Measurements from ENCODE around the gene WNT3.
"Not testable (repeated sequence)": the region's sequence is repeated elsewhere in the genome, so short reads cannot be mapped to it uniquely, and the experiment has no call there.

The WNT3 gene

GRCh38 chr17:46847204-46848191, 29.0 kb upstream of the WNT3 start:
- no peak overlapping the region for H3K4me3 ChIP-seq (ENCODE audit: low read depth, low read length)
- TF ChIP-seq CTCF (IDR thresholded peaks at IDR 0.05; ENCODE audit: borderline replicate concordance, insufficient read depth, low read depth, low read length) = no peak

GRCh38 chr17:46842835-46843234, 24.3 kb upstream of the WNT3 start:
- no peak overlapping the region for H3K4me3 ChIP-seq (ENCODE audit: low read depth, low read length)
- TF ChIP-seq CTCF (IDR thresholded peaks at IDR 0.05; ENCODE audit: borderline replicate concordance, insufficient read depth, low read depth, low read length) = peak; percentile 62

- TF ChIP-seq CTCF (IDR thresholded peaks at IDR 0.05; ENCODE audit: borderline replicate concordance, insufficient read depth, low read depth, low read length) = peak; percentile 73
- no peak overlapping the region for H3K4me3 ChIP-seq (ENCODE audit: low read depth, low read length)
These were observed 23.3 kb upstream of the WNT3 start for GRCh38 chr17:46841561-46842379.

GRCh38 chr17:46840596-46840995, 22.1 kb upstream of the WNT3 start:
- H3K4me3 ChIP-seq (ENCODE audit: low read depth, low read length) = not testable (repeated sequence)

- TF ChIP-seq CTCF (IDR thresholded peaks at IDR 0.05; ENCODE audit: borderline replicate concordance, insufficient read depth, low read depth, low read length) = no peak
- H3K4me3 ChIP-seq (ENCODE audit: low read depth, low read length) = no peak overlapping the region
These were observed 20.7 kb upstream of the WNT3 start for GRCh38 chr17:46839211-46839610.

DNA sequence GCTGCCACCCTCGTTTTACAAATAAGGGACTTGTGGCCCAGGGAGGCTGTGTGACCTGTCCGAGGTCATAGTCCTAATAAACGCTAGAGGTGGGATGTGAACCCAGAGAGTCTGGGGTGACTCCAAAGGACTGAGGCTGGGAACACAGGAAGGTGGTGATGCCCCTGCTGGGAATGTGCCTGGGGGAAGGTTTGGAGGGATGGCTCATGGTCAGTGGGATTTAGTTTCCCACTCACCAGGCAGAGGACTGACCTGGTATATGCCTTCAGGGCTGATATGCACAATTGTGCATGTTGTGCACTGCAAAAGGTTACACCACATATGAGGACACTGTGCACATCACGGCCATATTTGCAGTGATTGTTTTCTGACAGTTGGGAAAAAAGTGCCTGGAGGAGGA, 19.0 kb upstream of the WNT3 start:
- no peak overlapping the region for H3K4me3 ChIP-seq (ENCODE audit: low read depth, low read length)
- no peak for TF ChIP-seq CTCF (IDR thresholded peaks at IDR 0.05; ENCODE audit: borderline replicate concordance, insufficient read depth, low read depth, low read length)

DNA sequence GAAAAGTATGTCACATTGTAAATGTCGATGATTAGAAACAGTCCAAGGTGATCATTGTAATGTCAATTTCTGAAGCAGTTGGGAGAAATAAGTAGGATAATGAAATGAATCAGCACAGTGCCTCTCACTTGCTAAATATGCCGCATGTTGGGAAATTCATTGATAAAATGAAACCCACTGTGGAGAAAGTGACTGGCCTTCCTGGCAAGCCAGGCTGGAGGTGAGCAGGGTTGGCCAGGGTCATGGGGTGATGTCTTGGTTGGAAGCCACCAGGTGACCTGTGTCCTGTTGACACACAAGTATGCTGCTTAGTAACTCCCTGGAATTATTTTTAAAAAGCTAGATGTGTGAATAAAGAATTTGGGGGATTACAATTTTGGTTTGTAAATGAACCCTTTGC, 18.0 kb upstream of the WNT3 start:
- H3K4me3 ChIP-seq (ENCODE audit: low read depth, low read length) = no peak overlapping the region
- no peak for TF ChIP-seq CTCF (IDR thresholded peaks at IDR 0.05; ENCODE audit: borderline replicate concordance, insufficient read depth, low read depth, low read length)

All from GM12875 (cell line).